Smooth muscle cell (in vitro differentiated cells): ENCODE measurements around the gene IGFBP1. TPM values are rescaled to one million over a fixed set of nuclear protein-coding genes. Genes with fewer than 3 reads are reported as not detected.

ENCODE experiments used
- DNase-seq: peaks from one replicate; lab custom pipeline; 2025; ENCODE audit not compliant: unreplicated experiment; lab: John Stamatoyannopoulos, UW
- H2AFZ ChIP-seq: fragments of 200-600 bp; sonication (generic); 2 replicates; pipeline ENCODE4 v1.6.0; 2016; ENCODE audit warnings: antibody characterized with exemption, low read depth, mild to moderate bottlenecking
- H3F3A ChIP-seq: fragments of 200-600 bp; sonication (generic); 2 replicates; pipeline ENCODE4 v1.6.0; 2017; ENCODE audit warnings: antibody characterized with exemption, low read depth
- H3K27ac ChIP-seq: fragments of 200-600 bp; sonication (generic); 2 replicates; pipeline ENCODE4 v1.5.1; 2016; ENCODE audit warnings: low read depth, mild to moderate bottlenecking
- H3K27me3 ChIP-seq: fragments of 200-600 bp; sonication (generic); 2 replicates; pipeline ENCODE4 v1.6.1; 2016; ENCODE audit warnings: low read depth, mild to moderate bottlenecking
- H3K36me3 ChIP-seq: fragments of 200-600 bp; sonication (generic); 2 replicates; pipeline ENCODE4 v1.5.1; 2016; ENCODE audit warnings: low read depth
- H3K4me1 ChIP-seq: fragments of 200-600 bp; sonication (generic); 2 replicates; pipeline ENCODE4 v1.5.1; 2016; ENCODE audit warnings: low read depth
- H3K4me2 ChIP-seq: fragments of 200-600 bp; sonication (generic); 2 replicates; pipeline ENCODE4 v1.6.0; 2016; ENCODE audit warnings: mild to moderate bottlenecking
- H3K4me3 ChIP-seq: fragments of 200-600 bp; sonication (generic); 2 replicates; pipeline ENCODE4 v1.5.1; 2016; ENCODE audit warnings: mild to moderate bottlenecking
- H3K79me2 ChIP-seq: fragments of 200-600 bp; sonication (generic); 2 replicates; pipeline ENCODE4 v1.6.0; 2016; ENCODE audit warnings: low read depth, mild to moderate bottlenecking
- H3K9ac ChIP-seq: fragments of 200-600 bp; sonication (generic); 2 replicates; pipeline ENCODE4 v1.6.0; 2016; ENCODE audit warnings: low read depth
- H3K9me3 ChIP-seq: fragments of 200-600 bp; sonication (generic); replicated peaks from 2 replicates; pipeline ENCODE4 v1.5.1; 2016; ENCODE audit warnings: low read depth
- H4K20me1 ChIP-seq: fragments of 200-600 bp; sonication (generic); 2 replicates; pipeline ENCODE4 v1.6.0; 2016; ENCODE audit warnings: low read depth
- WGBS: methylation state at CpG from one replicate; pipeline ENCODE4 v1.1.7; 2016; ENCODE audit warnings: low lambda C conversion rate; 5-methylcytosine and 5-hydroxymethylcytosine counted together
- polyA plus RNA-seq: library from polyadenylated mRNA; unstranded; fragments of >200 nt; fragmentation: Nextera tagmentation; extraction: Ambion mirVana; gene quantifications from 2 replicates; pipeline ENCODE4 v1.2.1, GENCODE V29; 2016
- small RNA-seq: library from RNA; depleted of rRNA; stranded (forward); fragments of <200 nt; gene quantifications from one replicate; pipeline ENCODE3, GENCODE V24; 2014
- total RNA-seq: library from RNA; depleted of rRNA; stranded (reverse); fragments of >200 nt; gene quantifications from 2 replicates; pipeline ENCODE4 v1.2.3, GENCODE V29; 2014
- TF ChIP-seq, protein P1 (sequence below): fragments of 200-600 bp; sonication (generic); IDR thresholded peaks from 2 replicates; pipeline ENCODE4 v1.5.1; 2017; ENCODE audit warnings: borderline replicate concordance, mild to moderate bottlenecking, antibody characterized with exemption; ENCODE audit not compliant: insufficient read depth, poor library complexity, severe bottlenecking

Gene IGFBP1
- total and polyA plus RNA-seq, 2 experiments from 2014 or later = not detected

DNA sequence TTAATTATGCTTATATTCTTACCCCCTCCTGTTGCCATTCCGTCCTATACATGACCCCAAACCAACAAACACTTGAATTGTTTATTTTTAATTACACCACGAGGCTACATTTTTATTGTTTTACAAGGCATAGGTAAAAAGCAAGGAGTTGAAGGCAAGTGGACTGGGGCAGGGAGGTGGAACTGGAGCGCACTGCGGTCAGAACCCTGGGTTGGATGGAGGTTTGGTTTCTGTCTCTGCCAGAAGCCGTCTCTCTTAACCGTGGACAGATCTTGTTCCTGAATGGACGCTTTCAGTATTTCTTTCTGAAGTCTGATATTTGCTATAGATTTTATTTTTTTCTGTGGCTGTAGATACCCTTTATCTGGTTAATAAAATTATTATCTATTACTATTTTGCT, 52.7 kb downstream of the IGFBP1 start:
- no peaks in the 10 kb centered on the region for H4K20me1 ChIP-seq
- H2AFZ ChIP-seq = no peak overlapping the region
- WGBS = 75% methylated on average over 7 of the region's 7 CpGs
- peak overlapping the region; percentile 67 for H3K9ac ChIP-seq
- no peaks in the 10 kb centered on the region for H3K9me3 ChIP-seq
- peak overlapping the region; percentile 22 for H3K4me3 ChIP-seq
- H3K4me1 ChIP-seq = no peaks in the 10 kb centered on the region
- H3K27me3 ChIP-seq = no peaks in the 10 kb centered on the region
- DNase-seq = no peak
- TF ChIP-seq, protein P1, sequence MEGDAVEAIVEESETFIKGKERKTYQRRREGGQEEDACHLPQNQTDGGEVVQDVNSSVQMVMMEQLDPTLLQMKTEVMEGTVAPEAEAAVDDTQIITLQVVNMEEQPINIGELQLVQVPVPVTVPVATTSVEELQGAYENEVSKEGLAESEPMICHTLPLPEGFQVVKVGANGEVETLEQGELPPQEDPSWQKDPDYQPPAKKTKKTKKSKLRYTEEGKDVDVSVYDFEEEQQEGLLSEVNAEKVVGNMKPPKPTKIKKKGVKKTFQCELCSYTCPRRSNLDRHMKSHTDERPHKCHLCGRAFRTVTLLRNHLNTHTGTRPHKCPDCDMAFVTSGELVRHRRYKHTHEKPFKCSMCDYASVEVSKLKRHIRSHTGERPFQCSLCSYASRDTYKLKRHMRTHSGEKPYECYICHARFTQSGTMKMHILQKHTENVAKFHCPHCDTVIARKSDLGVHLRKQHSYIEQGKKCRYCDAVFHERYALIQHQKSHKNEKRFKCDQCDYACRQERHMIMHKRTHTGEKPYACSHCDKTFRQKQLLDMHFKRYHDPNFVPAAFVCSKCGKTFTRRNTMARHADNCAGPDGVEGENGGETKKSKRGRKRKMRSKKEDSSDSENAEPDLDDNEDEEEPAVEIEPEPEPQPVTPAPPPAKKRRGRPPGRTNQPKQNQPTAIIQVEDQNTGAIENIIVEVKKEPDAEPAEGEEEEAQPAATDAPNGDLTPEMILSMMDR = no peak
- H3K36me3 ChIP-seq = no peaks in the 10 kb centered on the region
- H3K79me2 ChIP-seq = no peaks in the 10 kb centered on the region
- no peaks in the 10 kb centered on the region for H3F3A ChIP-seq
- H3K4me2 ChIP-seq = peak overlapping the region; percentile 68
- peak overlapping the region; percentile 86 for H3K27ac ChIP-seq

Small RNAs within 50 kb of the gene (small RNA-seq; reads per million reads assigned to genes)
- gene RNU6-326P = not detected

Other genes with a start within 250 kb of the IGFBP1 start
- not detected in 2 replicates for gene CCDC201, start 15.4 kb upstream of the IGFBP1 start, total RNA-seq
- gene CCDC201, start 15.4 kb upstream of the IGFBP1 start, polyA plus RNA-seq = not detected in 2 replicates
- 4,025 and 5,098 TPM in 2 replicates for gene IGFBP3, start 32.8 kb downstream of the IGFBP1 start, total RNA-seq
- gene IGFBP3, start 32.8 kb downstream of the IGFBP1 start, polyA plus RNA-seq = 1,776 and 1,956 TPM in 2 replicates